ENCODE measurements around the gene GAREM1. TPM values are rescaled to one million over a fixed set of nuclear protein-coding genes. Genes with fewer than 3 reads are reported as not detected.
A peak's percentile ranks its signal among the peaks of the same experiment; 100 is the strongest.
"Not testable (repeated sequence)": the region's sequence is repeated elsewhere in the genome, so short reads cannot be mapped to it uniquely, and the experiment has no call there.

The GAREM1 gene
- total RNA-seq, 4 donors from 2014 or later: 10.8 to 32.5 (median 18.3) TPM

DNA sequence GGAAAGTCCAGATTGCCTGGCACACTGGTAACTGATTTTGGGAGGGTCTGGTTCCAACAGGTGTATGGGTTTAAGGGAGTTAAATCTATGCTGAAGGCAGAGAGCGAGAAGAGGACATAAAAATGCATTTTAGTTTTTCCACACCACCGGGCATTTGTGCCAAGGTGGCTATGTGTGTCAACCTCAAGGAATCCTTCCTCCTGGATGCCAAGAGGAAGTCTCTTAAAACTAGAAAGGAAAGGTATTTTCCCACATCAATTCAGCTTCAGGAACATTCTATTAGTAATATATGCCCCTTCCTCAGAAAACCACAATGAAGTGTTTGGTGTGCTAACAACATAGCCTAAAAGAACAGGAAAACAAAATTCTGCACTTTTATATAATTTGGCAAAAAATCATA is 5.4 kb upstream of the GAREM1 start:
- intact Hi-C loops (cut with DNase I): no loop called here

DNA sequence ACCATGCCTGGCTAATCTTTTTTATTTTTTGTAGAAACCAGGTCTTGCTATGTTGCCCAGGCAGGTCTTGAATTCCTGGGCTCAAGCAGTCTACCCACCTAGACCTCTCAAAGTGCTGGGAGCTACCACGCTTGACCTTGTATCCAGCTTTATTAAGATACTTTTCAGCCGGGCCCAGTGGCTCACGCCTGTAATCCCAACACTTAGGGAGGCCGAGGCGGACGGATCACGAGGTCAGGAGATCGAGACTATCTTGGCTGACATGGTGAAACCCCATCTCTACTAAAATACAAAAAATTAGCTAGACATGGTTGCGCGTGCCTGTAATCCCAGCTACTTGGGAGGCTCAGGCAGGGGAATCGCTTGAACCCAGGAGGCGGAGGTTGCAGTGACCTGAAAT is 4.4 kb upstream of the GAREM1 start:
- H3K27ac ChIP-seq; H3K4me3 ChIP-seq; H3K27me3 ChIP-seq; intact Hi-C loops (cut with DNase I); DNase-seq; H3K36me3 ChIP-seq; H3K9me3 ChIP-seq: not testable (repeated sequence)
- H3K4me1 ChIP-seq: peaks cover 0 to 11% (median 0%) of the 10 kb centered on the region in 3 donors
- 87 to 92% methylated on average over 9 to 10 of the region's 12 CpGs for WGBS, 2 donors

More for the DNA sequence above, 5.4 kb upstream of the GAREM1 start:
- H3K36me3 ChIP-seq: no peaks in the 10 kb centered on the region
- H3K4me3 ChIP-seq: no peak overlapping the region
- no peaks in the 10 kb centered on the region for H3K9me3 ChIP-seq
- H3K27ac ChIP-seq: no peak overlapping the region
- peaks cover 0 to 9% (median 0%) of the 10 kb centered on the region in 3 donors for H3K4me1 ChIP-seq
- WGBS, 2 donors: 47 to 53% methylated on average over 2 of the region's 2 CpGs
- no peak for TF ChIP-seq POLR2A (IDR thresholded peaks at IDR 0.05)
- TF ChIP-seq, protein P1, sequence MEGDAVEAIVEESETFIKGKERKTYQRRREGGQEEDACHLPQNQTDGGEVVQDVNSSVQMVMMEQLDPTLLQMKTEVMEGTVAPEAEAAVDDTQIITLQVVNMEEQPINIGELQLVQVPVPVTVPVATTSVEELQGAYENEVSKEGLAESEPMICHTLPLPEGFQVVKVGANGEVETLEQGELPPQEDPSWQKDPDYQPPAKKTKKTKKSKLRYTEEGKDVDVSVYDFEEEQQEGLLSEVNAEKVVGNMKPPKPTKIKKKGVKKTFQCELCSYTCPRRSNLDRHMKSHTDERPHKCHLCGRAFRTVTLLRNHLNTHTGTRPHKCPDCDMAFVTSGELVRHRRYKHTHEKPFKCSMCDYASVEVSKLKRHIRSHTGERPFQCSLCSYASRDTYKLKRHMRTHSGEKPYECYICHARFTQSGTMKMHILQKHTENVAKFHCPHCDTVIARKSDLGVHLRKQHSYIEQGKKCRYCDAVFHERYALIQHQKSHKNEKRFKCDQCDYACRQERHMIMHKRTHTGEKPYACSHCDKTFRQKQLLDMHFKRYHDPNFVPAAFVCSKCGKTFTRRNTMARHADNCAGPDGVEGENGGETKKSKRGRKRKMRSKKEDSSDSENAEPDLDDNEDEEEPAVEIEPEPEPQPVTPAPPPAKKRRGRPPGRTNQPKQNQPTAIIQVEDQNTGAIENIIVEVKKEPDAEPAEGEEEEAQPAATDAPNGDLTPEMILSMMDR (IDR thresholded peaks at IDR 0.05): no peak
- DNase-seq: no peak
- peaks cover 0 to 4% (median 0%) of the 10 kb centered on the region in 4 donors for H3K27me3 ChIP-seq

DNA sequence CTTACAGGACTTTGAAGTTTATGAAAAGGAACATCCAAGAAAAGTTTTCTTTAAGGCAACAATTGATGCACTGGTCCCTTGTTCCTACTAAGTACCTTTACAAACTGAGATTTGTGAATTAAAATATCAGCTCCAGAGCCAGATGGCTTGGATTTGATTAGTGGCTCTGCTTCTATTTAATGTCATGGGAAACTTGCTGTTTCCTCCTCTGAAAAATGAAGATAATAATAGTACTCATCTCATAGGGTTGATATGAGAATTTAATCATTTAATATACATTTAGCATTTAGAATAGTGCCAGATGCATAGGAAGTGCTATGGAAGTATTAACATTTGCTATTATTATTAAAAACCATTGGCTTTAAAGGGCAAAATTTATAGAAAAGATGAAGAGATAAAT is 2.6 kb upstream of the GAREM1 start:
- Histone ChIP-seq H3K4me3 (no peak overlapping the region), H3K4me1 (peaks cover 0 to 29% (median 5%) of the 10 kb centered on the region in 3 donors), H3K27ac (no peak overlapping the region), H3K36me3 (no peaks in the 10 kb centered on the region), H3K9me3 (no peaks in the 10 kb centered on the region), H3K27me3 (peaks cover 0 to 4% (median 0%) of the 10 kb centered on the region in 4 donors)
- TF ChIP-seq POLR2A (IDR thresholded peaks at IDR 0.05): no peak
- TF ChIP-seq, protein P1 (IDR thresholded peaks at IDR 0.05): no peak
- intact Hi-C loops (cut with DNase I): loop anchor here (5.0 kb wide), 2 partner anchors 186 to 201 kb away; no protein-coding TSS in a partner anchor
- DNase-seq: no peak

DNA sequence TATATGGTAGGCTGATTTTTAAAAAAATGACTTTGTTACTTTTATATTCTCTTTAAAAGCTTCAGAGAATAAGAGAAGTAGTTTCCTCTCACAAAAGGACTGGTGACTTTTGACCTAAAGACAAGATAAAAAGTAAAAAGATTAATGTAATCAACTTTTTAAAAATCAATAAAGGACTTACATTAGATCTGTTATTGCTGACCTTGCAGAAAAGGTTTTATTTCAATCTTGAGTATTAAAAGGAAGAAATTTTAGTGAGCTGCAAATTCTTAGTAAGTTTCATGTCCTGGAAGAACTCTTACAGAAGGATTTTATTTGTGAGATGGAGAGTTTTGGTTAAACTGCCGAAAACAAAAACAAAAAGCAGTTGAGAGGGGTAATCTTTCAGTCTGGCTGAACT is 2.2 kb upstream of the GAREM1 start:
- intact Hi-C loops (cut with DNase I): loop anchor here (5.0 kb wide), 2 partner anchors 186 to 201 kb away; no protein-coding TSS in a partner anchor
- TF ChIP-seq POLR2A (IDR thresholded peaks at IDR 0.05): no peak
- peaks cover 0 to 33% (median 5%) of the 10 kb centered on the region in 3 donors for H3K4me1 ChIP-seq
- no peak for DNase-seq
- WGBS, 2 donors: 0% methylated on average over 1 of the region's 1 CpG
- H3K36me3 ChIP-seq: no peaks in the 10 kb centered on the region
- no peak overlapping the region for H3K27ac ChIP-seq
- H3K4me3 ChIP-seq: no peak overlapping the region
- no peaks in the 10 kb centered on the region for H3K9me3 ChIP-seq
- peaks cover 0 to 4% (median 0%) of the 10 kb centered on the region in 4 donors for H3K27me3 ChIP-seq

DNA sequence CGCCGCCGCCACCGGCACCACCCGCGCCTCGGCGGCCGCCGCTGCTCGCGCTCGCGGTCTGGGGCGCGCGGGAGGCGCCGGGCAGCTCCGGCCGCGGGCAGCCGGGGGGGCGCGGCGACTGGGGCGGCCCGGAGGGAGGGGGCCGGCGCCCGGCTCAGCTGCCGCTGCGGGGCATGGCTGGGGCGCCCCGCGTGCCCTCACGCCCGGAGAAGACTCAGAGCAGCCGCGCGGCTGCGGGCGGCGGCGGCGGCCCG is 295 bp downstream of the GAREM1 start:
- Histone ChIP-seq H3K27ac (peak overlapping the region; percentile 85 to 95 (median 88)), H3K9me3 (no peaks in the 10 kb centered on the region), H3K36me3 (no peaks in the 10 kb centered on the region), H3K27me3 (peaks cover 0 to 13% (median 0%) of the 10 kb centered on the region in 4 donors), H3K4me3 (peak overlapping the region; percentile 66 to 87 (median 84)), H3K4me1 (peaks cover 0 to 44% (median 5%) of the 10 kb centered on the region in 3 donors)
- TF ChIP-seq POLR2A (IDR thresholded peaks at IDR 0.05): no peak
- TF ChIP-seq, protein P1 (IDR thresholded peaks at IDR 0.05): no peak
- intact Hi-C loops (cut with DNase I): loop anchor here (5.0 kb wide), 2 partner anchors 183 to 198 kb away; no protein-coding TSS in a partner anchor
- DNase-seq: no peak
- WGBS, 2 donors: no CpG with 5 or more reads among the region's 47 CpGs

DNA sequence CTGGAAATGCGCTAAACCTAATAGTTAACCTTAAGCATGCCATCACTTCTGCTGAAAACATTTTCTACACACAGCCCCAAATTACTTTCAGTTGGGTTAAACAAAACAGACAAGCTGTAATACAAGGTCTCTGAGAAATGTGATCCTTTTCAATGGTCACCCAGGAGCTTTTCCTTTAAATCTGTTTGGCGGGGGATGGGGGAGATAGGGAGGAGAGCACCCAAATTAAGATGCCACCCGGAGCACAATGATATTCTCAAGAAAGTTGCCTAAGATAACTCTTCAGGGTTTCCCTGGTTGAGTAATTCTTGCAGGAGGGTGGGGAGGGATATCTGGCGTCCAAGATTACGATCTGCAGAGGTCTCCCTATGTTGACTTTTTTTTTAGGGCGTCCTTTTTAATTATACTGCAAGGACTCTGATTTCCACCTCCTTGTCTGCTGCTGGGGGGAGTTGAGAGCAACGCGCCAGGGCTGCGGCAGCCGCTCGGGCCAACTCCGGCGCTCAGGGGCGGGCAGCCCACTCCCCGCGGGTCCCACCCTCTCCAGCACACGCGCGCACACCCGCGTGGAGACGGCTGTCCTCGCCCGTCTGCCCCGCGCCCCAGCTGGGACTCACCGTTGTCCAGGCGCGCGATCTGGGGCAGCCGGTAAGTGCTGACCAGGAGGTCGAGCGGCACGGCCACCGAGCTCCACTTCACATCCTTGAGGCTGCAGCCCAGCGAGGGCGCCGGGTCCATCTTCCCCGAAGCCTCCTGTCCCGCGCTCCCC is 807 bp downstream of the GAREM1 start:
- peaks cover 0 to 44% (median 5%) of the 10 kb centered on the region in 3 donors for H3K4me1 ChIP-seq
- no peak for TF ChIP-seq POLR2A (IDR thresholded peaks at IDR 0.05)
- TF ChIP-seq, protein P1 (IDR thresholded peaks at IDR 0.05): no peak
- 0 to 4% methylated on average over 5 to 16 of the region's 41 CpGs for WGBS, 2 donors
- H3K36me3 ChIP-seq: no peaks in the 10 kb centered on the region
- H3K4me3 ChIP-seq: peak overlapping the region; percentile 66 to 87 (median 84)
- intact Hi-C loops (cut with DNase I): loop anchor here (5.0 kb wide), 2 partner anchors 183 to 198 kb away; no protein-coding TSS in a partner anchor
- DNase-seq: no peak
- H3K27me3 ChIP-seq: peaks cover 0 to 13% (median 0%) of the 10 kb centered on the region in 4 donors
- no peaks in the 10 kb centered on the region for H3K9me3 ChIP-seq
- peak overlapping the region; percentile 85 to 95 (median 88) for H3K27ac ChIP-seq
